Kidney epithelial cell (primary cell): ENCODE results near the gene KRTAP22-1. TPM values are rescaled to one million over a fixed set of nuclear protein-coding genes. Genes with fewer than 3 reads are reported as not detected.

Experiments
- DNase-seq: peaks from one replicate; pipeline ENCODE4 v3.0.0-alpha.2; 2010; ENCODE audit warnings: low read depth
- H3K27me3 ChIP-seq: 2 replicates; pipeline ENCODE4 v1.6.0; 2011; ENCODE audit warnings: low read length; ENCODE audit not compliant: control insufficient read depth, insufficient read depth
- H3K36me3 ChIP-seq: 2 replicates; pipeline ENCODE4 v1.5.1; 2011; ENCODE audit warnings: low read length; ENCODE audit not compliant: control insufficient read depth, insufficient read depth
- H3K4me3 ChIP-seq: 2 replicates; pipeline ENCODE4 v1.5.1; 2011; ENCODE audit warnings: low read depth, mild to moderate bottlenecking, control low read depth, low read length
- CTCF ChIP-seq: IDR thresholded peaks from 2 replicates; pipeline ENCODE4 v1.5.1; 2011; ENCODE audit warnings: mild to moderate bottlenecking, moderate library complexity, low read length, control low read depth, inconsistent platforms; ENCODE audit not compliant: insufficient read depth, poor library complexity, severe bottlenecking
- total RNA-seq: library from RNA; depleted of rRNA; stranded (reverse); fragments of >200 nt; gene quantifications from 2 replicates; pipeline ENCODE4 v1.2.3, GENCODE V29; 2015

KRTAP22-1 gene
- total RNA-seq, result not detected in 2 replicates

DNA sequence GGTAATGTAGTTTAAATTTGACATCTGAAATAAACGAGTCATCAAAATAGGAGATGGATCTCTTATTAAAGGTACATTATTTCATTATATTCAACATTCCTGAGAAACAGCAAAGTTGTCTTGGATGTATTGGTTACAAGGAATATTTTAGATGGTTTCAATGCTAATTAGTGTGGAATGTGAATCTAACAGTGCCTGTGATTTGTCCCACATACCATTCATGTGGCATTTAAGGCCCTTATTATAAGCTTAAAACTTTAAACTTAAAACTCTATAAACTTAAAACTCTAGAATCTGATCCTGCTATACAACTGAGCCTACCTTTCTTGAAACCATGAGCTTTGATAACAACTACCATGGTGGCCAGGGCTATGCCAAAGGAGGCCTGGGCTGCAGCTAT, at the start of gene KRTAP22-1:
Gene KRTAP22-1, plus strand, starts transcription at position 301 of the 400 bp plus-strand sequence.
- no peaks in the 10 kb centered on the region for H3K27me3 ChIP-seq
- DNase-seq, result no peak
- H3K4me3 ChIP-seq, result no peak within 1 kb of the TSS
- no peak for TF ChIP-seq CTCF
- no peaks in the 10 kb centered on the region for H3K36me3 ChIP-seq

- Histone ChIP-seq H3K36me3 (no peaks in the 10 kb centered on the region), H3K27me3 (no peaks in the 10 kb centered on the region), H3K4me3 (no peak overlapping the region)
- no peak for DNase-seq
- TF ChIP-seq CTCF, result no peak
Measured at GRCh38 chr21:30552782-30553181, 48.1 kb upstream of the KRTAP22-1 start.

DNA sequence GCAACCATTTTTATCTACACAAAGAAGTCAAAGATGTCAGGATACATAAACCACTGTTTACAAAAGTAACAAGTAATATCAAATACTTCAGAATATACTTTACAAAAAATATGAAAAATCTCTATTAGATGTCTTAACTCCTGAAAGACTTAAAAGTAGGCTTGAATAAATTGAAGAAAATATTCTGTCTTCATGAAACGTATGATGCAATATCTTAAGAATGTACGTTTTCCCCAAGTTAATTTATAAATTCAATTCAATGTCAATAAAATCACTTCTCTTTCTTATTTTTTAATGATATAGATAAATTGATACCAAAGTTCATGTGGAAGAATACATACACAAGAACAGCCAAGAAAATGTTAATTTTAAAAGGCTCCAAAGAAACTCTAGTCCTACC, 45.8 kb upstream of the KRTAP22-1 start:
- Histone ChIP-seq H3K36me3 (no peaks in the 10 kb centered on the region), H3K27me3 (no peaks in the 10 kb centered on the region), H3K4me3 (no peak overlapping the region)
- no peak for DNase-seq
- TF ChIP-seq CTCF, result no peak

- H3K27me3 ChIP-seq, result no peaks in the 10 kb centered on the region
- no peak within 1 kb of the TSS for H3K4me3 ChIP-seq
- H3K36me3 ChIP-seq, result no peaks in the 10 kb centered on the region
- no peak for TF ChIP-seq CTCF
- no peak for DNase-seq
Measured at GRCh38 chr21:30561264-30561895, 39.5 kb upstream of the KRTAP22-1 start, which contains the start of gene KRTAP19-7. KRTAP19-7 (minus strand) TSS chr21:30561314; CDS start chr21:30561289, 25 bp downstream.

- no peak for DNase-seq
- Histone ChIP-seq H3K27me3 (no peaks in the 10 kb centered on the region), H3K36me3 (no peaks in the 10 kb centered on the region), H3K4me3 (no peak overlapping the region)
- TF ChIP-seq CTCF, result no peak
Measured at GRCh38 chr21:30561957-30562356, 38.9 kb upstream of the KRTAP22-1 start.

DNA sequence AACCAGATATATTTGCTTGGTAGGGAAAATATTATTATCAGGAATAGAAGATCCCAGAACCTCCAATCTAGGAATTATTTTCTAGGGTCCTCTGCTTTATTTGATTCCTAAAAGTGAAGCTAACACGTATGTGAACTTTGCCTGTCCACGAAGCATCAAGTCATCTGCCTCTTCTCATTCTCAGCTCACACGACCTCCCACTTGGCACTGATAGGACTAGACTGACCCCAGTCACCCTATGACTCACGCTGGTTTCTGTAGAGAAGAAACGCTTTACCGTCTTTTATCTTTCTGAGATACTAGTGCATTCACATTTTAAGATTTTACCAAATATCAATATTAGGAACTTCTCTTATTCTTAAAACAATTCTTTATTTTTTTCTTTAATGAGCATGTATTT, 37.8 kb upstream of the KRTAP22-1 start:
- no peak for DNase-seq
- no peaks in the 10 kb centered on the region for H3K36me3 ChIP-seq
- no peak for TF ChIP-seq CTCF
- no peak overlapping the region for H3K4me3 ChIP-seq
- no peaks in the 10 kb centered on the region for H3K27me3 ChIP-seq
